Ureter (tissue), 1 donor: ENCODE data around the gene CHRM2. TPM values are rescaled to one million over a fixed set of nuclear protein-coding genes. Genes with fewer than 3 reads are reported as not detected.
"Not testable (repeated sequence)": the region's sequence is repeated elsewhere in the genome, so short reads cannot be mapped to it uniquely, and the experiment has no call there.

Experiments
- DNase-seq: peaks from one replicate; pipeline ENCODE4 v3.0.0-alpha.2; 2020; ENCODE audit warnings: low spot score
- total RNA-seq: library from RNA; stranded (reverse); gene quantifications from one replicate; pipeline ENCODE4 v1.2.4, GENCODE V29; 2023
- donor health status: DM: yes; HTN: yes; CAD: no.

Gene CHRM2
- total RNA-seq, result 0.81 TPM

DNA sequence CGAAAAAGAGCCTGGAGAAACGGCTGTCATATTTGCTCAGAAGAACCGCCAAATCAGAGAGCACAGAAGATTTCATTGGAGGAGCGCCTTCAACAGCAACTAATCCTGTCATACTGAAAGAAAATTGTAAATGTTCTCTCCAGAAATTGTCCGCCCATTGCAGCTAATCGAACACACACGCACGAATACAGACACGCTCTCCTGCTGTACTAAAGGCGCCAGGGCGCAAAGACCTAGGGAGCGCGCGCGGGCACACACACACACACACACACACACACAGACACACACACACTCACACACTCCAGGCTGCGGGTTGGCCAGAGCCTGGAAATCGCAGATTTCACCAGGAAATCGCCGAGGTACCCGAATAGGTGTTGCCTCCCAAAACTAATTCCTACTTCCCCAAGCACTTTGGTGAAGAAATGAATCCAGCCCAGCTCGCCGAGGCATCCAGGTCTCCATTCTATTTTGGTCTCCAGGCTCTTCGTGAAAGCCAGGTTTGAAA, at the start of gene CHRM2:
TSS of gene CHRM2 (plus strand) at position 157 of the 505 bp plus-strand sequence. CDS start 146,214 bp downstream, outside the sequence.
- DNase-seq, result no peak

DNA sequence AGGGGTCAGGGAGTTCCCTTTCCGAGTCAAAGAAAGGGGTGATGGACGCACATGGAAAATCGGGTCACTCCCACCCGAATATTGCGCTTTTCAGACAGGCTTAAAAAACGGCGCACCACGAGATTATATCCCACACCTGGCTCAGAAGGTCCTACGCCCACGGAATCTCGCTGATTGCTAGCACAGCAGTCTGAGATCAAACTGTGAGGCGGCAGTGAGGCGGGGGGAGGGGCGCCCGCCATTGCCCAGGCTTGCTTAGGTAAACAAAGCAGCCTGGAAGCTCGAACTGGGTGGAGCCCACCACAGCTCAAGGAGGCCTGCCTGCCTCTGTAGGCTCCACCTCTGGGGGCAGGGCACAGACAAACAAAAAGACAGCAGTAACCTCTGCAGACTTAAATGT, 37.1 kb upstream of the CHRM2 start:
- DNase-seq, result not testable (repeated sequence)

DNA sequence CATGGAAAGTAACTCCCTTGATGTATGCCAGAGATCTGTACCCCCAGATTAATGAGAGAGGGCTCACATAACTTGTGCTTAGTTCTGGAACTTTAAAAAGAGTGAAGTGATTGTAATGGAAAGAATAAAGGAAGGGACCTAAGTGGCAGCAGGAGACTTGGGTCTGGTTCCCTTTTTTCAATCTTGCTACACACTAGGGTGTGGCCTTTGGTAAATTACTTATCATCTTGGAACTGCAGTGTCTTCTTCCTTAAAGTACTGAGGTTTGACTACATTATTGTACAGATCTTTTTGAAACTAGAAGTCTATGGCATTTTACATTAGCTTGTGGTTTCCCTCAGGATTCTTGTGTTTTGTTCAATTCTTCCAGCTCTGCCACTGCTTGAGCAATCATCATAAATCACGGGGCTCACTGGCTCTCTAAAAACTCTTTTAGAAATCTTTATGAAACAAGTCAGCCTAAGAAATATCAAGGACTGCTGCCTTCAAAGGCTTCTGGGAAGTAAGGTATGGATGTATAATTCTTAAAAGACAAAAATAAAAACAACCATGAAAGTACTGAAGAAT, 22.5 kb upstream of the CHRM2 start:
- DNase-seq, result no peak

DNA sequence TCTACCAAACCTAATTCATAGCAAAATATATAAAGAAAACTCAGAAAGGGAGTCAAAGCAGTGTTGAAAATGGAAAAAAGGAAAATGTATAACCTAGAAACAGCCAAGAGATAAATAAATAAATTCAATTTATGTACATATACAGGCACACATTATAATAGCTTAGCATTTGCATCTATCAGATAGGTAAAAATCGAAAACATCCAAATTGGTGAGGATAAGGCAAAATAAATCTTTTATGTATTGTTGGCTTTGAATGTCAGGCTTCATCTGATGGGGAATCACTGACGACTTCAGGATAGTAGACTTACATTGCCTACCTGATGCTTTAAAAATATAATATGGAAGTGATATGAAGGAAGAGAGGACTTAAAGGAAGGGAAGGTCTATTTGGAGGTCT, 20.6 kb upstream of the CHRM2 start:
- no peak for DNase-seq

DNA sequence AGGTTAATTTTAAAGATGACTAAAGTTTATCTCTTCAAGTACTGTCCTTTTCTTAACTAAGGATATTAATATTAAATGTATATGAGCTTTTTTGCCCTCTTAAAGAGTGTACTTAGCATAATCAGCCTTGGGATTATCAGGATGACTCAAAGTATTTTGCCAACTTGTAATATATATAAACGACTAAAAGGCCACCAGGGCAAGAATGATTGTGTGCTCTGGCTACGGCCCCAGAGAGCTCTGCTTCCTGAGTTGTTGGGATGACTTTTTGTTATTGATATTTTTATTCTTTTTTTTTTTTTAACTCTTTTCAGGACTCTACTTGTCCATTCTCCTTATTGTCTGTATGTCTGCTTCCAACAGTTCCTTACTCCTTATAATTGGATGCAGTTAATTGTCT, 14.8 kb upstream of the CHRM2 start:
- no peak for DNase-seq

DNA sequence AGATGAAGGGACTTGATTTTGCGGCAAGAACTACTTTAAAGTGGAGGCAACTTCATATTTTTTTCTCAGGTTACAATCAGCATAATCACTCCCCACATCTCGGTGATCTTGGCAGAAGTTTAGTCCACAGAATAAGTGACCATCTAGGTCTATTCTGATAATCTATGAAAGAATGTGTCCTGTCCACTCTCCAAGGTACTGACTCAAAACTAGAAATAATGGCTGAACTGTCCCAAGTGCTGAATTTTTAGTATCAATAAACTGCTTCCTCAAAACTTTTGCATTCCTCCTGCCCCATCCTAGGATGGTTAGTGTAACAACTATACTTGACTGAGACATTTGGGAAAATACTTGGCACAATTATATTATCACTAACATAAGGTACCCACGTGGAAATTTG, 10.9 kb upstream of the CHRM2 start:
- DNase-seq, result no peak

DNA sequence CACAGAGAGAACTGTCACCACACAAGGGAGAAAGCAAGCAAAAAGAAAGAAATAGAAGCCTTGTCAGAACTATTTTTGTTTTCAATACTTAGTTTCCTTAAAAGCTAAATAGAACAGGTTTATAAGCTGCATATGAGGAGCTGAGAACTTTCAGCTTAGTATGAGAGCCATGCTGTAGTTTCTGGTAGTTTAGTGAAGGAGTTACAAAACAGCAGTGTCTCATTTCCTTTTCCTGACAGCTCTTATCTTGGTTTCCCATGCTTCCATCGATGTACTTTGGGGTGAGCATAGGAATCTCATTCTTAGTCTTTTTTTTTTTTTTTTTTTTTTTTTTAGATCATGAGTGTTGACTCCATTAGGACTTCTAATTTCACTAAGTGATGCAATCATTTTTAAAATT, 8.6 kb upstream of the CHRM2 start:
- no peak for DNase-seq

DNA sequence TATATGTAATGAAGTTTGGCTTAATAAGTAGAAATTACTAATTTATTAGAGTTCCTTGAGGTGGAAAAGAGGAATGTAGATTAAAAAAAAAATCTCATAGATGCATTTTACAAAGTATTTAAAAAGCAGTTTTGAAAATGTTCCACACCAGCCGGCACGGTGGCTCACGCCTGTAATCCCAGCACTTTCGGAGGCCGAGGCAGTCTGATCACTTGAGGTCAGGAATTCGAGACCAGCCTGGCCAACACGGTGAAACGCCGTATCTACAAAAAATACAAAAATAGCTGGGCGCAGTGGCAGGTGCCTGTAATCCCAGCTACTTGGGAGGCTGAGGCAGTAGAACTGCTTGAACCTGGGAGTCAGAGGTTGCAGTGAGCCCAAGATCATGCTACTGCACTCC, 3.2 kb upstream of the CHRM2 start:
- no peak for DNase-seq

DNA sequence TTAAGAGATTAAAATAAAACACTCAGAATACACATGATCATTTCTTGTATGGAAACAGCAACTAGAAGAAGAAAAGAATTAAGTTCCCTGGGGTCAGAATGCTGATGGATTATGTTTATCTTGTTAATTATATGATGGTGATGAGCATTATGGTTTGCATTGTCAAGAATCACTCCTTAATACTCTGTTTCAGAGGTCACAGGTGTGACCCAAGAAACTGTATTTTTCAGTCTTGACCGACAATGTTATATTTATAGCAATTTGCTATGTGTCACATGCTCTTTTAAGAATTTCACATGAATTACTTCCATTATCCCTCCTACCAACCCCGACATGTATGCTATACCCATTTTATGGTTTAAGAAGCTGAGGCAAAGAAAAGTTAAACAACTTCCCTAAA, 2.7 kb upstream of the CHRM2 start:
- DNase-seq, result no peak

DNA sequence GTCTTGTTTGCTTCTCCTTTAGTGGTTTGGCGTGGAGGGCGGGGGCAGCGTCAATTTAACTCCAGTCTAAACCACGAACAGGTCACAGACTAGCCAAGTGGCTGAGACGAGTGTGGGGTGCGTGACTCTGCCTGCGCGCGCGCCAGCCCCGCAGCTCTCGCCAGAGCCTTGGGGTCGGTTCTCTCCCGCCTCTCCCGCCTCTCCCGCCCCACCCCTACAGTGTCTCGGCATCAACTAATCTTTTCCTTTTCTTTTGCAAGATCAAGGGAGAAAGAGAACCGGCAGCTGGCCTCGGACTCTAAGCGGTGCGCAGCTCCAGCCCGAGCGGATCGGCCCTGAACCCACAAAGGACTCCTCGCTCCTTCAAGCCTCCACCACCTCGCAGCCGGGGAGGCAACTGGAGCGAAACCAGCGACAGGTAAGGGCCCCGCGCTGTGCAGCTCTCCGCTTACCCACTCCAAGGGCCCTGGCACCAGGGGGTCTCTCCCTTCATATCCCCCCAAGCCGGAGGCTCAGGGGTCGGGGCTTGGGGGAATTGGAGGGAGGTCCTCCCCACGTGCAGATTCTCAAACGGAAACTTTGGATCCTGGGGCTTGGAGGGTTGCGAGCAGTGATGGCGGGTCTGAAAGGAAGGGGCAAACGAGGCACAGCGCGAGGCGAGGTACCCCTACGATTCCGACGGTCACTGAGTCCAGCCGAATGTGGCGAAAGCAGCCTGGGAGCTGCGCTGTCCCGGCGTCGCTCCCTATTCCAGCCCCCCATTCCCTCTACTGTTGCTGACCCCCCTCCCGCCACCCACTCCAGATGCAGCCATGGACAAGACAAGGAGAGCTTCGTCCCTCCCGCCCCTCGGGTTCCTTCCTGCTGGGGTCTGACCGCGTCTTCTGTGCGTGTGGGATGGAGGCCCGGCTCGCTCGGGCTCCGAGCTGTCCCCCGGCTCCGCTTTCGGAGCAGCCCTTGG, 829 bp downstream of the CHRM2 start:
- no peak for DNase-seq

DNA sequence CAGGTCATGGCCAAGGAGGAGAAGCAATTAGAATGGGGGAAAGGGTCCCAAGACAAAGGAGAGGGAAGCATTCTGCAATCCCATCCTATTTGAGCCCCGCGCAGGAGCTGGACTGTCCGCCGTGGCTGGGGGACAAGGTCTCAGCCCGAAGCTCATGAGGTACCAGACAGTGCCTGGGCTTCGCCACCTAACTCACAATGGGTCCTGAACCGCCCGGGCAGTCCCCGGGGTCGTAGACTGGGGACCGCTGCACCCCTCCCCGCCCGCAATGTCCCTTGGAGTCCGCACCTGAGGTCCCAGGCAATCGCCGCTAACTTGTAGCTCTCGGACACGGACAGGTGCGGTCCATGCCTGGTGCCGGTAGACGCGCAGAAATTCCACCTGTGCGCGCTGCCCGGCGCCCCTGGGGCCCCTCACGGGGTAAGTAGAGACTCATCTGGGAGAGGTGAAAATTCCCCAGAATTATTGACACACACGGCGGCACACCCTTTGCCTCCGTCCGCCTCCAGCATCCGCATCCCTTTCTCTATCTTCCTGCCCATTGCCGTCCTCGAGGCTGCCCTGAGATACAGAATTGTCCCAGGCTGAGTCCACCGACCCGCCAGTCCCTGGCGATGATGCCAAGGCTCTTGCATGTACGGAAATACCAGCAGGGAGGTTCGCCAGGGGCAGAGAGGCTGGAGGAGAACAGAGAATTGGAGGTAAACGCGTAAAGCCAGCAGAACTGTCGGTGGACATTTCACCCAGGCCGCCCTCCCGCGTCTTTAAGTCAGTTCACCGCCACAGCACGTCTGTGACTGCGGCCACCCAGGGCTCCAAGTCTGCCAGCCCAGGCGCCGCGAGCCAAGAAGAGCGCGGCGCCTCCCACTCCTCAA, 1.8 kb downstream of the CHRM2 start:
- DNase-seq, result no peak

DNA sequence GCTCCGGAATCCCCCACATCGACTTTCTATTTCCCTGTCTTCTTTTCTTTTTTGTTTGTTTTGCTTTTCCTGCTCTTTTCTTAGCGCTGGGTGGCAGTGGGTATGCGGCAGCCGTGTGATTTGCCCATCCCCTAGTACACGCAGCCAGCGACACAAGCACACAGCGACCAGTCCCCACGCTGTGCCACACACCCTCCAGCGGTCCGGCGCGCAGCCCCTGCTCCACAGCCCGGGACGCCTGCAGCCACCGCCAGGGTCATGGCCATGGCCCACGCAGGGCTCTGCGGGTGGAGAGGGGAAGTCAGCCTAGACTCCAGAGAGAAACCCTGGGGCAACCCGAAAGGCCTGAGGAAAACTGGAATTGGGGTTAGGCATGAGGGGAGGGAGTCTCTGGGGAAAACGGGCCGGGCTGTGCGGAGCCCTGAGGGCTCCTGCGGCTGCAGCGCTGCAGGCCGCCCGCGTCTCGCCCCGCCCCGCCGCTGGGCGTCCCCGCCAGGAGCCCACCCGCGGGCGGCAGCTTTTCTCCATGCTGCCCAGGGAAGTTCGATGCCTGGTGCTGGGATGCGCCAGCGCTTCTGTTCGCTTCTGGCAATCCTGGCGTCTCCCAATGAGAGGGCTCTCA, 2.5 kb downstream of the CHRM2 start:
- no peak for DNase-seq

DNA sequence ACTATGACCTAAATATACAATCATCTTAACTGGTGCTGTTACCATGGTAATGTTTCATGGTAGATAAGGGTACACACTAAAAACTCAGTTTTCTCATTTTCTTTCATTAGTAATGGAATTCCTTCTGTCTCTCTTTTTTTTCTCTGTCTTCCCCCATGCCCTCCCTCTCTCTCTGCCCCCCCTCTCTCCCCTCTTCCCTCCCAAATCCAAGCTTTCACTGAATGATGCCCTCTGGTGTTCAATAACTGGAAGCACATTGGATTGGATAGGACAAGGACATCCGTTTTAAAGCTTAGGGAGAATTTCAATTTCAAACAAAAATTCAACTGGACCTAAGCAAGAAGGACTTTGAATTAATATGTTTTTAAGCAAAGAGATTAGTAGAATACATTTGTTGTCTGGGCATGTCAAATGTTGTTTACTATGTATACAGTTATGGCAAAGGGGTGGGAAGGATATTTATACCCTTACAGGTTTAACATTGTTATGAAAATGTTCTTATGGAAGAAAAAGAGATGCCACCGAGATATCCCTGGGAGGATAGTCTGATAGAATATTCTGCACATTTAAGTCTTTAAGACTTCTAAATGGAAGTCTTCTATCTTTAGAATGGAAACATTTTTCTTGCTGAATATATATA, 6.1 kb downstream of the CHRM2 start:
- DNase-seq, result no peak

DNA sequence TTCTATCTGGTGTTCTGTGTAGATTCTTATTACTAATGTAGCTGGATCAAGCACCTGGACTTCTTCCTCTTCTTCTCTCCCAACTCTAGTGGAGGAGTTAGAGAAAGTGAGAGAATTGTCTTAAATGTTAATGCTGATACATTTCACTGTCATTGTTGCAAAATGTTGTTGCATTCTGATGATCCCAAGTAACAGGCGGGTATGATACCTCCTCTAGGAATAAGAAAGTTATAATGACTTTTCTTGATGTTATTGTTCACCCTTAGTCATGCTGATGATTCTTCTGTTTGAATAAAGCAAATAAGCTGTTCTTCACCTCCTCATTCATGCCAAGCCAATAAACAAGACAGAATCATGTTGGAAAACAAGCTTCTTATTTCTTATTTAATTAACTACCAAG, 9.1 kb downstream of the CHRM2 start:
- no peak for DNase-seq

DNA sequence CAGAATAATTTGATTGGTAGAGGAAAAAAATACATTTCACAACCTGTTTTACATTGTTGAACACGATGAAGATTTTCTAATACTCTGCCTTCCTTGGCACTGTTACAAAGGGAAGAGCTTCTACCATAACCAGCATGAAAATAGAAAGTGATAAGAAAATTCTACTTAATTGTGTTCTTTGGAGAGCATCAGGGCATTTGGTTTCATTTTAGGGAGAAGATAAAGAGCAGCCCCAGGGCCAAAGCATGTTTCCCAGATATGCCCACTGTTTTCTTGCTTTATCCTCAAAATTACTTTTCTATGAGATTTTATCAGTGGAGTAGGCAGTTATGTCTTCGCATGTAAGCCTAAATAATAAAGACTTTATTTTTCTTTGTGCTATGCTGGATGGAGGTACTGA, 9.5 kb downstream of the CHRM2 start:
- no peak for DNase-seq

DNA sequence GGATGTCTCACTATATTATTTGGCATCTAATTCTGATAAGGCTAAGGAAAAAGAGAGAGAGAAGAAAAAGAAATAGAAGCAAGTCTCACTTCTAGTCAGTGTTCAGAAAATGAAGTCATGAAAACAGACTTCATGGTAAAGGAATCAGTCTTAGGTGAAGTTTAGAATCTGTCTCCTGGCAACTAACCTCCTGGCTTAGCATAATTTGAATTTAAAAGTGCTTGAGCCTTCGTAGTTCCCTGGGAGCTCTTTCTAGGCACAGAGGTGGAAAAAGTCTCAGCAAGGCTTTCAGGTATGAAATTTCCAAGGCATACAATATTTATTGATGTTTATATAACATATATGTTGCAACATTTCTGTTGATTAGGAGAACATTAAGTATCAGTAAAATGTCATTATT, 10.4 kb downstream of the CHRM2 start:
- DNase-seq, result no peak

DNA sequence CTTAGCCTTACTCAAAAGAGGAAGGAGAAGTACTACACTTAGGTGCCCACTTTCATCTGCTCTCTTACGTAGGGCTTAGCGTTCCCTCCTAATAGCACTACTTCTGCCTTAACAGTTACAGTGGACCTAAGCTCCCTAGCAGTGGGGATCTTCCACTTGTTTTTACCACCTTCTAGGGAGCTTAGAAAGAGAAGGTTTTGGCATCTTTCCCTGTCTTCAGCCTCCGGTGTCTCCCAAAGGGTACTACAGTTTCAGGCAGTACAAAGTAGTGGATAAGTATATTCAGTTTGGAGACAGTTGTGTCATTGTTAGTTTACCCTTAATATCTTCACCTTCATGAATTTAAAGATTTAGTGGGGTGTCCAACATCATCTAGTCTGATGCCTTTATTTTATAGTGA, 14.6 kb downstream of the CHRM2 start:
- DNase-seq, result no peak

DNA sequence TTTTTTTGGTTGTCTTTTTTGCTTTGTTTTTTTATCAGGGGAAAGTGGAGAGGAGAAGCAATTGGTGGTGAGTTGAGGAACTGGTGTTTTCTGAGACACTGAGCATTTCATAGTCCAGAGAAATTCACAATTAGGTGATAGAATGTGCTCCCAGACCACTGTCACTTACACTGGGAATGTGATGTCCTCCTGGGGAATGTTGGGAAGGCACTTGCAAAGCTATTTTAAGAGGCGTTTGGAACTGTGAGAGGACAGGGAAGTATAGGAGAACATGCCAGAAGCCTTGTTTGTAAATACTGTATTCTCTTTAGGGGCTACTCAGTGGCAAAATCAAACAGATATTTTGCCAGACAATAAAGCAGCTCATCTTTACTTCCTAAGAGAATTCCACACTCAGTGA, 16.0 kb downstream of the CHRM2 start:
- DNase-seq, result no peak

DNA sequence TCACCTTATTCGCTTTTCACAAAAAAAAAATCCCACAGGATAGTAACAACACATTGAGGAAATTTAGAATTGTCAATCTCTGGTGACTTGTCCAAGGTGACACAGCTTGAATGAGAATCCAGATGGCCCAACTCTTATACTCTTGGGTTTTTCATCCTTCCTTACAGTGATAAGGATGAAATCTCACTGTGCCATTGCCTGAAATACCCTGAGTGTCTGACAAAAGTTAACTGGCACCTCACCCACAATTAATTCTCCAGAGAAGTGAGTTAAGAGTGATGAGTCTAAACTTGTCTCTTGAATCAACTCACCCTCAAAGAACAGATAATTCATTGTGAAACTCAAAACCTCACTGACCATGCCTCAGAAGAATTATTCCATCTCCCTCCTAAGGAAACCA, 18.9 kb downstream of the CHRM2 start:
- no peak for DNase-seq

DNA sequence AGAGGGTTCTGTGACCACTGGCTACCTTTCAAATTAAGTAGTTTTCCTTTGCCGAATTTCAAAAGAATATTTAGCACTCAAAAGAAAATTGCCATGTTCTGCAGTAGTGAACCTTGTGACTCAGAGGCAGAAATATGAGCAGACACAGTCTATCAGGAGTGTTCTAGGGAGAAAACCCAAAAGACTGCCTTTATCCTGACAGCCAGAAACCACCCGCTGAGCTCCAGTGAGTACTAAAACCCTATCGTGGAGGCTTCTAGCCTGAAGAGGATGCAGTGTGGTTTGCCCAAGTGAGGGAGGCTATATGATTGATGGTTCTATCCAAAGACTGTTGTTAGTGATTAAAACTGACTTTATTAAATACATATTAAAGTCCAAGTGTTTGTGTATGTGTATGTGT, 21.9 kb downstream of the CHRM2 start:
- no peak for DNase-seq

DNA sequence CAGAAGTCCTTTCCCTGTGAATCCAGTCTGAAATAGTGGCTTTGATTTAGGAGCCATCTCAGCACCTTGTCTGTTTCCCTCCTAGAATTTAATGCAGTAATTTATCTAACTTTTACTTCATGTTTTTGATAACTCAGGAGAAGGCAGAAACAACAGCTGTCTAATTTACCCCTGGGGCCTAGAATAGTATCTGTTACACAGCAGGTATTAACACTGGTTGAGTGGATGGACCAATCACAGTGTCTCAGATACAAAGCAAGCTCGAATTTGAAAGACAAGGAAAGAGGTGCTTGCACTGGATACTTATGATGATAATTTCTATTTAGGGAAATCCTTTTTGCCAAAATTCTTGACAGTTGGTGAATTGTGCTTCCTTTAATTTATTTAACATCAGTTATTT, 23.4 kb downstream of the CHRM2 start:
- no peak for DNase-seq
